Measurements from ENCODE around the gene KIF4B.

DNA sequence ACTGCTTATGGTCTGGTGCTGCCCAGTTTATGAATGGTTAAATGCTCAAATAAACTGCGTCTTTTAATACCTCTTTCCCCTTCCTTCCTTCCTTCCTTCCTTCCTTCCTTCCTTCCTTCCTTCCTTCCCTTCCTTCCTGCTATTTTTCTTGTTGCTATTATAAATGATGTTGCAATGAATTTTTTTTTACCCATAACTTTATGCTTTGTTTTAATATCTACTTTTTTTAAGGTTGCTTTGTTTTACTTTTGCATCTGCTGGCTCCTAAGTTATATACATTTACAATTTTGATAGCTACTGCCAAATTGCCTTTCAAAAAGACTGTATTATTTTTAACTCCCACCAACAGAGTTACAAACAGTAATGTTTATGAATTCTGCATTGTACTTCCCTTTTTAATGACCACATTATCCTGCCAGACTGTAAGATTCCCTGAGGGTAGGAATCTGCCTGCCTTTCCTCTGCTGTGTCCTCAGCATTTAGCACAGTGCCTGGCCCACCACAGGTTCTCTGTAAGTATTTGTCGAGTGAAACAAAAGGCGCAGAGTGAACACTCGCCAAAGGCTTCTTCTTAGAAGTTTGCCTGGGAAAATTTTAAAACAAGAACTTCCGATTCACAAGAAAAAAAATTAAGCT lies 36.9 kb downstream of the KIF4B start:
- TF ChIP-seq CTCF (IDR thresholded peaks at IDR 0.05; ENCODE audit: extremely low read depth in 1 of 2, insufficient read depth in 1 of 2, low read depth in 1 of 2, low read length in 2 of 2) (no peak), POLR2AphosphoS5 (IDR thresholded peaks at IDR 0.05; ENCODE audit: insufficient read depth, low read depth, low read length) (no peak), EZH2 (IDR thresholded peaks at IDR 0.05; ENCODE audit: borderline replicate concordance, low read depth, low read length, severe bottlenecking) (no peak), POLR2A (IDR thresholded peaks at IDR 0.05; ENCODE audit: low read depth, low read length) (no peak), MYC (IDR thresholded peaks at IDR 0.05; ENCODE audit: low read depth, low read length) (no peak), FOS (IDR thresholded peaks at IDR 0.05; ENCODE audit: borderline replicate concordance, insufficient read depth, low read length) (no peak)
